Thyroid gland (tissue), 4 donors: ENCODE measurements around the gene PAK4. TPM values are rescaled to one million over a fixed set of nuclear protein-coding genes. Genes with fewer than 3 reads are reported as not detected.
"Not testable (repeated sequence)": the region's sequence is repeated elsewhere in the genome, so short reads cannot be mapped to it uniquely, and the experiment has no call there.

ENCODE experiments used
- DNase-seq, 2 donors: peaks; one replicate each; pipeline ENCODE4 v3.0.0-alpha.2; 2019
- H3K27ac ChIP-seq, 3 donors: fragments of 200-600 bp; sonication (generic); 1 replicate in 2 of 3; 2 replicates in 1 of 3; pipeline ENCODE4 v1.5.1; 2016 to 2019; ENCODE audit warnings: mild to moderate bottlenecking in 1 of 3, moderate library complexity in 1 of 3
- H3K27me3 ChIP-seq: fragments of 200-600 bp; sonication (generic); one replicate; pipeline ENCODE4 v1.5.1; 2019
- H3K36me3 ChIP-seq, 2 donors: fragments of 200-600 bp; sonication (generic); one replicate each; pipeline ENCODE4 v1.5.1; 2016 to 2019
- H3K4me1 ChIP-seq, 2 donors: fragments of 200-600 bp; sonication (generic); one replicate each; pipeline ENCODE4 v1.5.1; 2017 to 2019
- H3K4me3 ChIP-seq, 3 donors: fragments of 200-600 bp; sonication (generic); replicated peaks in 1 of 3; 1 replicate in 2 of 3; 2 replicates in 1 of 3; pipeline ENCODE4 v1.5.1; 2016; ENCODE audit warnings: mild to moderate bottlenecking in 1 of 3
- H3K9me3 ChIP-seq: fragments of 200-600 bp; sonication (generic); one replicate; pipeline ENCODE4 v1.5.1; 2017
- POLR2A ChIP-seq, 2 donors: fragments of 450-650 bp; IDR thresholded peaks; one replicate each; pipeline ENCODE4 v1.6.1; 2017; ENCODE audit warnings: antibody characterized with exemption in 2 of 2, mild to moderate bottlenecking in 2 of 2, moderate library complexity in 1 of 2
- WGBS, 2 donors: methylation state at CpG; one replicate each; pipeline ENCODE4 v1.1.5; 2017; 5-methylcytosine and 5-hydroxymethylcytosine counted together
- intact Hi-C: fragments of 100-400 bp; cut with DNase I; formaldehyde crosslinking; loops from one replicate; pipeline ENCODE4 v1.15.1; 2023
- total RNA-seq, 4 donors: library from RNA; depleted of rRNA; stranded (reverse); fragments of >200 nt; gene quantifications; one replicate each; pipeline ENCODE4 v1.2.3, GENCODE V29; 2016
- TF ChIP-seq, protein P1 (sequence below), 6 experiments: fragments of 200-600 bp in 3 of 6; fragments of 450-650 bp in 3 of 6; sonication (generic) in 3 of 6; IDR thresholded peaks; one replicate each; pipeline ENCODE4 v1.5.1; 2016 to 2019; ENCODE audit warnings: antibody characterized with exemption in 6 of 6, mild to moderate bottlenecking in 2 of 6, inconsistent platforms in 1 of 6, moderate library complexity in 1 of 6

The PAK4 gene
- total RNA-seq, 4 donors from 2014 or later: 12.4 to 24.9 (median 23.2) TPM

DNA sequence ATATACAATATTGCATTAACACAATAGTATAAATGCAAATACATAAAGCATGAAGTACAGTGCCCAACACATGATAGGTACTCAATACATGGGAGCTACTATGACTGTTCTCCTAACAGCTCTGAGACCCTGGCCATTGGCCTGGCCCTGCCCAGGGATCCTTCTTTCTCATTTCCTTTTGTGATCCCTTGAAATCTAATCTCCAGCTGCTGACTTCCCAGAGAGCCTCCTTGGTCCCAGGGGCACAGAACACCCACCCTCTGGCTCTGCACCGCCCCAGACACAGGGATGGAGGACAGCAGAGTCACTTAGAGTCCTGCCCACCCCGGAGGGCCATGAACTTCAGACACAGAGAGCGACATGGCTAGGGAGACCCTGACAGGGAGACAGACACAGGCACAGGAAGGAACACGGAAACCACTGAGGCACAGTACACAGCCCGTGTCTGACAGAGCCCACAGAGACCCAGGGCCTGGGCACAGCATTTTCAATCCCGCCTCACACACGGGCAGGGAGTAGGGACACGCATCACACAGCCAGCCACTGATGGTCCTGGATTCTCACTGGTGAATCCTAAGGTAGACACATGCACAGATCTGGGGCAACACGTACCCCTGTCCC is 82.7 kb downstream of the PAK4 start:
- TF ChIP-seq POLR2A (IDR thresholded peaks at IDR 0.05): no peak
- TF ChIP-seq, protein P1, sequence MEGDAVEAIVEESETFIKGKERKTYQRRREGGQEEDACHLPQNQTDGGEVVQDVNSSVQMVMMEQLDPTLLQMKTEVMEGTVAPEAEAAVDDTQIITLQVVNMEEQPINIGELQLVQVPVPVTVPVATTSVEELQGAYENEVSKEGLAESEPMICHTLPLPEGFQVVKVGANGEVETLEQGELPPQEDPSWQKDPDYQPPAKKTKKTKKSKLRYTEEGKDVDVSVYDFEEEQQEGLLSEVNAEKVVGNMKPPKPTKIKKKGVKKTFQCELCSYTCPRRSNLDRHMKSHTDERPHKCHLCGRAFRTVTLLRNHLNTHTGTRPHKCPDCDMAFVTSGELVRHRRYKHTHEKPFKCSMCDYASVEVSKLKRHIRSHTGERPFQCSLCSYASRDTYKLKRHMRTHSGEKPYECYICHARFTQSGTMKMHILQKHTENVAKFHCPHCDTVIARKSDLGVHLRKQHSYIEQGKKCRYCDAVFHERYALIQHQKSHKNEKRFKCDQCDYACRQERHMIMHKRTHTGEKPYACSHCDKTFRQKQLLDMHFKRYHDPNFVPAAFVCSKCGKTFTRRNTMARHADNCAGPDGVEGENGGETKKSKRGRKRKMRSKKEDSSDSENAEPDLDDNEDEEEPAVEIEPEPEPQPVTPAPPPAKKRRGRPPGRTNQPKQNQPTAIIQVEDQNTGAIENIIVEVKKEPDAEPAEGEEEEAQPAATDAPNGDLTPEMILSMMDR (IDR thresholded peaks at IDR 0.05): no peak
- H3K9me3 ChIP-seq: no peaks in the 10 kb centered on the region
- peaks cover 9% of the 10 kb centered on the region for H3K27me3 ChIP-seq
- H3K4me1 ChIP-seq: no peaks in the 10 kb centered on the region
- intact Hi-C loops: no loop called here
- H3K4me3 ChIP-seq: no peak overlapping the region
- H3K27ac ChIP-seq: no peak overlapping the region
- no peak for DNase-seq
- 75 to 80% methylated on average over 9 of the region's 9 CpGs for WGBS, 2 donors
- H3K36me3 ChIP-seq: no peaks in the 10 kb centered on the region

DNA sequence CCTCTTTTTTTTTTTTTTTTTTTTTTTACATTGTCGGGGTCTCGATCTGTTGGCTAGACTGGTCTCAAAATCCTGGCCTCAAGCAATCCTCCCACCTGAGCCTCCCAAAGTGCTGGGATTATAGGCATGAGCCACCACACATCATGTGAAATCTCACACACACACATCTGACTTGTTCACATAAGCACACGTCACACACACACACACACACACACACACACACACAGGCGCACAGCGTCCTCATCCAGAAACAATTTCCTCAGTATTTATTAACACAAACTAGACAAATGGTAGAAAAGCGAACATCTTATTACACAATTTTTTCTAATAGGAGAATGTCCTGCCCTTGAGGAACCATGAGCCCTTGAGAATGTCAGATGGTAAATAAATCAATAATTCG is 83.6 kb downstream of the PAK4 start:
- Histone ChIP-seq H3K36me3 (no peaks in the 10 kb centered on the region), H3K27me3 (no peaks in the 10 kb centered on the region), H3K4me1 (no peaks in the 10 kb centered on the region), H3K9me3 (no peaks in the 10 kb centered on the region), H3K4me3 (no peak overlapping the region), H3K27ac (no peak overlapping the region)
- intact Hi-C loops: no loop called here
- DNase-seq: no peak
- WGBS, 2 donors: 87 to 88% methylated on average over 7 of the region's 7 CpGs
- TF ChIP-seq, protein P1 (IDR thresholded peaks at IDR 0.05): no peak
- no peak for TF ChIP-seq POLR2A (IDR thresholded peaks at IDR 0.05)

DNA sequence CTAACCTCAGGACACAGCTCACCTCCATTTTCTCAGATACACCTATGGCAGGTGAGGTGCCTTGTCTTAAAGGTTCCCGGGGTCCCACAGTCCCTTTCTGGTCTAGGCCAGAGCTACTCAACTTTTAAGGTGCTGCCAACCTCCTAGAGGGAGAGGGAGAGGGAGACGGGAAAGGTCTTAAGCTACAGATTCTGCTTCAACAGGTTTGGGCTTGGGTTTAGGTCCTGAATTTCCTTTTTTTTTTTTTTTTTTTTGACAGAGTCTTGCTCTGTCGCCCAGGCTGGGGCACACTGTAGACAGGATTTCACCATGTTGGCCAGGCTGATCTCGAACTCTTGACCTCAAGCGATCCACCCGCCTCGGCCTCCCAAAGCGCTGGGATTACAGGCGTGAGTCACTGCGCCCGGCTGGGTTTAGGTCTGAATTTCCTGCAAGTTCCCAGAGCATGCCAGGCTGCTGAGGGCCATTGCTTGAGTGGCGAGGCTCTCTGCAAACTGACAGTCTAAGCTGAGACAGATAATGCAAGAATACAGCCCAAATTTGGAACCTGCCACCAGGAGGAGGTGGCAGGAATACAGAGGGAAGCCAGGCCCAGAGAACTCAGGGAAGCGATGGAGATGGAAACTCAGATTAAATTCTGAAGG is 86.3 kb downstream of the PAK4 start:
- intact Hi-C loops: no loop called here
- DNase-seq: no peak
- no peak for TF ChIP-seq POLR2A (IDR thresholded peaks at IDR 0.05)
- TF ChIP-seq, protein P1 (IDR thresholded peaks at IDR 0.05): no peak
- no peak overlapping the region for H3K27ac ChIP-seq
- H3K4me1 ChIP-seq: no peaks in the 10 kb centered on the region
- WGBS, 2 donors: 70 to 80% methylated on average over 13 of the region's 13 CpGs
- H3K4me3 ChIP-seq: no peak overlapping the region
- H3K27me3 ChIP-seq: no peaks in the 10 kb centered on the region
- no peaks in the 10 kb centered on the region for H3K9me3 ChIP-seq
- no peaks in the 10 kb centered on the region for H3K36me3 ChIP-seq

DNA sequence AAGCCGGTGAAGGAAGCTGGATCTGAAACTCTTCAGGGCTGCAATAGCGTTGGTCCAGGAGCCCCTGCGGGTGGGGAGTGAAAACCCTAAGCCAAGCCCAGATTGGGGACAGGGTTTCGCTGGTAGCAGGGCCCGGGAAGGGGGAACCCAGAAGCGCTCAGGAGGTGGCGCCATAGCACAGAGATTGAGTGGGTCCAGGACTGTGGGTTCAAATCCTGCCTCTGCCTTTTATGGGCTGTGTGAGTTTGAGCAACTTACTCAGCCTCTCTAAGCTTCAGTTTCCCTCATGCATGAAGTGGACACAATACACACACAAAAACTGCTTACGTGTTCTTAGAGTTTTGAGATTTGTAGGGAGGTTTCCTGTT is 86.8 kb downstream of the PAK4 start:
- no peak for DNase-seq

DNA sequence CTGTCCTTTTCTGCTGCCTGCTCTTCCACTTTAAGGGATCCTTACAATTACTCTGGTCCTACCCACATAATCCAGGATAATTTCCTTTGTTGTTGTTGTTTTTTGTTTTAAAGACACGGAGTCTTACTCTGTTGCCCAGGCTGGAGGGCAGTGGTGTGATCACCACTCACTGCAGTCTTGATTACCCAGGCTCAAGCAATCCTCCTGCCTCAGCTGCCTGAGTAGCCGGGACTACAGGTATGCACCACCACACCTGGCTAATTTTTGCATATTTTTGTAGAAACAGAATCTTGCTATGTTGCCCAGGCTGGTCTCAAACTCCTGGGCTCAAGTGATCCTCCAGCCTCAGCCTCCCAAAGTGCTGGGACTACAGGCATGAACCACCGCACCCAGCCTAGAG is 89.7 kb downstream of the PAK4 start:
- H3K4me1 ChIP-seq, DNase-seq, intact Hi-C loops, H3K27ac ChIP-seq, H3K36me3 ChIP-seq, H3K4me3 ChIP-seq, H3K9me3 ChIP-seq, H3K27me3 ChIP-seq: not testable (repeated sequence)
- WGBS, 2 donors: 87% methylated on average over 3 of the region's 3 CpGs

More for the DNA sequence above, 86.8 kb downstream of the PAK4 start:
- Histone ChIP-seq H3K27ac (no peak overlapping the region), H3K4me1 (no peaks in the 10 kb centered on the region), H3K4me3 (no peak overlapping the region), H3K27me3 (no peaks in the 10 kb centered on the region), H3K9me3 (no peaks in the 10 kb centered on the region), H3K36me3 (no peaks in the 10 kb centered on the region)
- intact Hi-C loops: no loop called here
- 20% methylated on average over 8 of the region's 8 CpGs for WGBS, 2 donors
- TF ChIP-seq, protein P1 (IDR thresholded peaks at IDR 0.05): no peak
- TF ChIP-seq POLR2A (IDR thresholded peaks at IDR 0.05): no peak
